ENCODE data around the gene FAM111A.
A peak's percentile ranks its signal among the peaks of the same experiment; 100 is the strongest.

FAM111A gene

GRCh38 chr11:59180168-59180776 lies 37.6 kb downstream of the FAM111A start:
- no peak for DNase-seq (ENCODE audit: low spot score)

- no peak for DNase-seq (ENCODE audit: low spot score)
Observed at GRCh38 chr11:59180907-59181306, 38.3 kb downstream of the FAM111A start.

GRCh38 chr11:59181746-59182456 lies 39.2 kb downstream of the FAM111A start:
- no peak for DNase-seq (ENCODE audit: low spot score)

- no peak for DNase-seq (ENCODE audit: low spot score)
Observed at GRCh38 chr11:59182457-59183151, 39.9 kb downstream of the FAM111A start.

GRCh38 chr11:59183771-59184170 lies 41.1 kb downstream of the FAM111A start:
- DNase-seq (ENCODE audit: low spot score): no peak

- no peak for DNase-seq (ENCODE audit: low spot score)
Observed at GRCh38 chr11:59184691-59185339, 42.2 kb downstream of the FAM111A start.

GRCh38 chr11:59185386-59185945 lies 42.8 kb downstream of the FAM111A start:
- DNase-seq (ENCODE audit: low spot score): no peak

GRCh38 chr11:59186130-59186594 lies 43.5 kb downstream of the FAM111A start:
- peak; percentile 62 for DNase-seq (ENCODE audit: low spot score)

- no peak for DNase-seq (ENCODE audit: low spot score)
Observed at GRCh38 chr11:59187035-59187434, 44.4 kb downstream of the FAM111A start.

- no peak for DNase-seq (ENCODE audit: low spot score)
Observed at GRCh38 chr11:59187587-59187986, 44.9 kb downstream of the FAM111A start.

GRCh38 chr11:59188954-59189353 lies 46.3 kb downstream of the FAM111A start:
- no peak for DNase-seq (ENCODE audit: low spot score)

- no peak for DNase-seq (ENCODE audit: low spot score)
Observed at GRCh38 chr11:59189986-59190385, 47.3 kb downstream of the FAM111A start.

GRCh38 chr11:59191095-59191494 lies 48.4 kb downstream of the FAM111A start:
- no peak for DNase-seq (ENCODE audit: low spot score)

GRCh38 chr11:59191890-59192289 lies 49.2 kb downstream of the FAM111A start:
- no peak for DNase-seq (ENCODE audit: low spot score)

- no peak for DNase-seq (ENCODE audit: low spot score)
Observed at GRCh38 chr11:59192446-59193020, 49.9 kb downstream of the FAM111A start.

- no peak for DNase-seq (ENCODE audit: low spot score)
Observed at GRCh38 chr11:59193587-59194130, 51.0 kb downstream of the FAM111A start.

GRCh38 chr11:59195586-59195985 lies 52.9 kb downstream of the FAM111A start:
- no peak for DNase-seq (ENCODE audit: low spot score)

- DNase-seq (ENCODE audit: low spot score): no peak
Observed at GRCh38 chr11:59196777-59197176, 54.1 kb downstream of the FAM111A start.

GRCh38 chr11:59197991-59198390 lies 55.3 kb downstream of the FAM111A start:
- no peak for DNase-seq (ENCODE audit: low spot score)

GRCh38 chr11:59198726-59199125 lies 56.1 kb downstream of the FAM111A start:
- no peak for DNase-seq (ENCODE audit: low spot score)

GRCh38 chr11:59199546-59200422 lies 57.1 kb downstream of the FAM111A start:
- no peak for DNase-seq (ENCODE audit: low spot score)

Data from NAMALWA (cell line).